OCI-LY7 (cell line): Measurements from ENCODE around the gene TNFAIP8L3. TPM values are rescaled to one million over a fixed set of nuclear protein-coding genes. Genes with fewer than 3 reads are reported as not detected.

ENCODE experiments used
- BruUV-seq: library from RNA; stranded (reverse); fragments of 400-500 nt; replicated peaks from 2 replicates; lab custom pipeline; 2021; lab: Mats Ljungman, UMichigan
- CTCF ChIA-PET: fragments of 300-600 bp; sonication (Branson Sonifier 250); formaldehyde crosslinking; loops from one replicate; lab custom pipeline; 2022; ENCODE audit warnings: antibody characterized with exemption; ENCODE audit not compliant: unreplicated experiment; lab: Charles Lee
- POLR2A ChIA-PET: fragments of 300-600 bp; sonication (Branson Sonifier 250); formaldehyde crosslinking; loops from one replicate; lab custom pipeline; 2022; ENCODE audit warnings: antibody characterized with exemption; lab: Charles Lee
- DNase-seq: peaks from one replicate; pipeline ENCODE4 v3.0.0-alpha.2; 2015; ENCODE audit warnings: low spot score
- H2AFZ ChIP-seq: fragments of 200-600 bp; sonication (generic), shearing (Covaris generic); 2 replicates; pipeline ENCODE4 v1.6.1; 2014; ENCODE audit warnings: mild to moderate bottlenecking, antibody characterized with exemption, low read length, moderate library complexity
- H3K27ac ChIP-seq: fragments of 200-600 bp; sonication (generic); 2 replicates; pipeline ENCODE4 v1.5.1; 2014; ENCODE audit warnings: mixed run types, low read depth, mild to moderate bottlenecking, moderate library complexity, low read length, inconsistent platforms; ENCODE audit not compliant: poor library complexity, severe bottlenecking
- H3K36me3 ChIP-seq: fragments of 200-600 bp; sonication (generic); 2 replicates; pipeline ENCODE4 v1.6.1; 2014; ENCODE audit warnings: mild to moderate bottlenecking, antibody characterized with exemption, low read length, moderate library complexity, mixed read lengths; ENCODE audit not compliant: insufficient read depth
- H3K4me1 ChIP-seq: fragments of 200-600 bp; sonication (generic); 2 replicates; pipeline ENCODE4 v1.5.1; 2014; ENCODE audit warnings: mild to moderate bottlenecking, low read length; ENCODE audit not compliant: insufficient read depth, poor library complexity, severe bottlenecking
- H3K4me2 ChIP-seq: fragments of 200-600 bp; sonication (generic); 2 replicates; pipeline ENCODE4 v1.6.1; 2014; ENCODE audit warnings: mild to moderate bottlenecking, low read length
- H3K4me3 ChIP-seq: fragments of 200-600 bp; sonication (generic); 2 replicates; pipeline ENCODE4 v1.5.1; 2014; ENCODE audit warnings: mild to moderate bottlenecking, low read depth, low read length; ENCODE audit not compliant: poor library complexity, severe bottlenecking
- H3K79me2 ChIP-seq: fragments of 200-600 bp; sonication (generic); 2 replicates; pipeline ENCODE4 v1.6.1; 2016; ENCODE audit warnings: low read depth, mild to moderate bottlenecking, low read length, moderate library complexity, mixed read lengths; ENCODE audit not compliant: insufficient read depth
- H3K9me2 ChIP-seq: fragments of 200-600 bp; sonication (generic); 2 replicates; pipeline ENCODE4 v1.6.1; 2016; ENCODE audit warnings: mild to moderate bottlenecking, low read length, mixed read lengths; ENCODE audit not compliant: insufficient read depth
- H3K9me3 ChIP-seq: fragments of 200-600 bp; sonication (generic); 2 replicates; pipeline ENCODE4 v1.6.1; 2014; ENCODE audit warnings: mild to moderate bottlenecking, mixed run types, low read length, mixed read lengths
- H4K20me1 ChIP-seq: fragments of 200-600 bp; sonication (generic); 2 replicates; pipeline ENCODE4 v1.6.1; 2014; ENCODE audit warnings: mild to moderate bottlenecking, antibody characterized with exemption, low read length, moderate library complexity, mixed read lengths; ENCODE audit not compliant: insufficient read depth
- EZH2phosphoT487 ChIP-seq: fragments of 200-600 bp; sonication (generic); IDR thresholded peaks from 2 replicates; pipeline ENCODE4 v1.6.1; 2018; ENCODE audit warnings: low read depth, borderline replicate concordance, mild to moderate bottlenecking, mixed run types, antibody characterized with exemption, low read length, moderate library complexity, mixed read lengths
- intact Hi-C: fragments of 100-400 bp; cut with micrococcal nuclease; formaldehyde crosslinking; loops from one replicate; pipeline ENCODE4 v1.10.0; 2022; ENCODE audit not compliant: unreplicated experiment
- total RNA-seq, 2 experiments: library from RNA; depleted of rRNA in 1 of 2; stranded (reverse); fragments of >200 nt in 1 of 2; shearing (Covaris generic) in 1 of 2; gene quantifications; 2 replicates each; pipeline ENCODE4 v1.2.3, GENCODE V29; 2014 to 2022
- TF ChIP-seq, protein P1 (sequence below): fragments of 200-600 bp; sonication (generic); conservative IDR thresholded peaks from 2 replicates; pipeline ENCODE4 v1.5.1; 2014; ENCODE audit warnings: mild to moderate bottlenecking, antibody characterized with exemption, low read length, moderate library complexity, mixed read lengths

Gene TNFAIP8L3
- total RNA-seq, 2 experiments from 2014 or later: not detected

DNA sequence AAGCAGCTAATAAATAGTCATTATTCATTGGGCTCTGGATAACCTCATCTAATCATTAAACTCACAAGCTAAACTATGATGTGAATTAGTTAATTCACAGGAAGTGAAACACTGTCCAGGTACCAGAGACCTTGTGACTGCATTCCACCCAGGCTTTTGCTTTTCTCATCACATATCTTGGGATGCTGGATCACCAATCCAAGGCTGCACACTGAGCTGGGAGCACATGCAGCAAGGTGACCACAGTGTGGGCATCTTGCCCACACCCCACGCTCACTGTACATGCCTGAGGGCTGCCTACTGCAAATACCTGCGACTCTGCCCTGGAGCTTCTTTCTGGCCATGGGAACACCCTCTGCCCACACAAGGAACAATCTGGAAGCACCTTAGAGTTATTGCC is 40.6 kb upstream of the TNFAIP8L3 start:
- TF ChIP-seq EZH2phosphoT487: no peak
- TF ChIP-seq, protein P1, sequence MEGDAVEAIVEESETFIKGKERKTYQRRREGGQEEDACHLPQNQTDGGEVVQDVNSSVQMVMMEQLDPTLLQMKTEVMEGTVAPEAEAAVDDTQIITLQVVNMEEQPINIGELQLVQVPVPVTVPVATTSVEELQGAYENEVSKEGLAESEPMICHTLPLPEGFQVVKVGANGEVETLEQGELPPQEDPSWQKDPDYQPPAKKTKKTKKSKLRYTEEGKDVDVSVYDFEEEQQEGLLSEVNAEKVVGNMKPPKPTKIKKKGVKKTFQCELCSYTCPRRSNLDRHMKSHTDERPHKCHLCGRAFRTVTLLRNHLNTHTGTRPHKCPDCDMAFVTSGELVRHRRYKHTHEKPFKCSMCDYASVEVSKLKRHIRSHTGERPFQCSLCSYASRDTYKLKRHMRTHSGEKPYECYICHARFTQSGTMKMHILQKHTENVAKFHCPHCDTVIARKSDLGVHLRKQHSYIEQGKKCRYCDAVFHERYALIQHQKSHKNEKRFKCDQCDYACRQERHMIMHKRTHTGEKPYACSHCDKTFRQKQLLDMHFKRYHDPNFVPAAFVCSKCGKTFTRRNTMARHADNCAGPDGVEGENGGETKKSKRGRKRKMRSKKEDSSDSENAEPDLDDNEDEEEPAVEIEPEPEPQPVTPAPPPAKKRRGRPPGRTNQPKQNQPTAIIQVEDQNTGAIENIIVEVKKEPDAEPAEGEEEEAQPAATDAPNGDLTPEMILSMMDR: no peak
- DNase-seq: no peak
- H3K79me2 ChIP-seq: no peaks in the 10 kb centered on the region
- ChIA-PET CTCF (no interaction called here), POLR2A (no interaction called here)
- H3K4me2 ChIP-seq: no peak overlapping the region
- H2AFZ ChIP-seq: no peak overlapping the region
- H3K27ac ChIP-seq: no peak overlapping the region
- H4K20me1 ChIP-seq: no peaks in the 10 kb centered on the region
- no peak overlapping the region for H3K4me3 ChIP-seq
- intact Hi-C loops: no loop called here
- H3K36me3 ChIP-seq: no peaks in the 10 kb centered on the region
- no TSS peak for BruUV-seq
- H3K4me1 ChIP-seq: no peaks in the 10 kb centered on the region
- no peaks in the 10 kb centered on the region for H3K9me2 ChIP-seq
- H3K9me3 ChIP-seq: no peaks in the 10 kb centered on the region

DNA sequence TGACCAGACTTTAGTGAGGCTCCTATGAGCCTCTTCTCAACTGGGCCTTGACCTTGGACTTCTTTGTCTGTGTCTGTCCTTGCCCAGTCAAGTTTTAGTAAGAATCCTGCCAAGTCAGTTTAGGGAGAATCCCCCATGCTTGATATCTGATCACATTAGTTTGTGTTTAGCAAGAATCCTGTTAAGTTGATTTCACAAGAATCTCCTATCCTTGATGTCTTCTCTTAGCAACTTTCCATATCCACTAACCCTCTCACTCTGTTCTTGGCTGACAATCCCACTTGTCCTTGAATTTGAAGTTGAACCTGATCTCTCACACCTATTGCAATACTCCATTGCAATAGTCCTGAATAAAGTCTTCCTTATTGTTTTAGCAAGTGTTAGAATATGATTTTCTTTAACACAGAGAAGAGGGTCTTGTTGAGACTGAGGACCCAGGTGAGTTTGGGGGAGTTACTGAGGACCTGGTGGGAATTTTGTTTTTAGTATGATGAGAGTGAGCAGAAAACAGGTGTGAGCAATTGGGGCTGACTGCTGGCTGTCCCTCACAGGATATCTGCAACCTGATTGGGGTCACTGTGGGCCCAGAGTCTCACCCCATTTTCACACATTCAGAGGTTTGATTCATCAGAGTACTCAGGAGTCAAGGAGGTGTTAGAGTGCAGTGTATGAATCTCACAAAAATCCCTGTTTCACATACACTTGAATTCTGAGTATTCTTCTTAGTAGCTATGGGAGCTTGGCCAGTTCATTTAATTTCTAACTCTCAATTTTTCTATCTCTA is 39.9 kb upstream of the TNFAIP8L3 start:
- intact Hi-C loops: no loop called here
- TF ChIP-seq, protein P1: no peak
- no peak for TF ChIP-seq EZH2phosphoT487
- Histone ChIP-seq H4K20me1 (no peaks in the 10 kb centered on the region), H3K79me2 (no peaks in the 10 kb centered on the region), H3K9me2 (no peaks in the 10 kb centered on the region), H3K9me3 (no peaks in the 10 kb centered on the region), H3K4me1 (no peaks in the 10 kb centered on the region), H3K27ac (no peak overlapping the region), H3K4me3 (no peak overlapping the region), H3K4me2 (no peak overlapping the region), H2AFZ (no peak overlapping the region), H3K36me3 (no peaks in the 10 kb centered on the region)
- CTCF ChIA-PET: no interaction called here
- no peak for DNase-seq
- POLR2A ChIA-PET: no interaction called here
- no TSS peak for BruUV-seq

DNA sequence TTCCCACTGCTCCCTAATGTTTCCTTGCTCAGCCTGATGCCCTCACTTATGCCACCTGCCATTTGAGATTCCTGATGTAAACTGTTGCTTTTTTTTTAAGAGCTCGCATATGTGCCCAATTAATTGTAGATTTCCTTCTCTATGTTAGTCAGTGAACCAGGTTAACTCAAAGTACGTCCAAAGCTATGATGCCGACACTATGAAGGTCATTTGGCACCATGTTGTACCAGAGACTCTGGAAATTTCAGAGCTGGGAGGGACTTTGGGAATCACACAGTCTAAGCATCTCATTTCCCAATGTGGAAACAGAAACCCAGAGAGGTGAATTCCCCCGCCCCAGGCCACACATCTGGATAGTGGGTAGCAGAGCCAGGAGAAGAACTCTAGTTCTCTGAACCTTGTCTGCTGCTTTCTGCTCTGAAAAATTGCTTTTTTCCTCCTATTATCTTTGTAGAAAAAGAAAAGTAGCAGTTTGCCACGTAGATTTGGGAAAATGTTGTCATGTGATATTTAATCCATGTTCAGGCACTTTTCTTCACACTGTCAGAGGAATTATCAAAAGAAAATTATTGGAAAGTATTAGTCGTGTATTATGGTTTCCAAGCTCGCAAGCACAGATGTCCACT is 38.5 kb upstream of the TNFAIP8L3 start:
- ChIA-PET CTCF (no interaction called here), POLR2A (interaction anchor here (0.5 kb wide), 1 partner anchor 272 kb away, joined by 3 read pairs; no protein-coding TSS in a partner anchor)
- Histone ChIP-seq H3K9me3 (no peaks in the 10 kb centered on the region), H3K79me2 (no peaks in the 10 kb centered on the region), H4K20me1 (no peaks in the 10 kb centered on the region), H3K27ac (no peak overlapping the region), H3K36me3 (no peaks in the 10 kb centered on the region), H3K4me1 (no peaks in the 10 kb centered on the region), H2AFZ (no peak overlapping the region), H3K4me3 (no peak overlapping the region), H3K9me2 (no peaks in the 10 kb centered on the region), H3K4me2 (no peak overlapping the region)
- no TSS peak for BruUV-seq
- DNase-seq: no peak
- no peak for TF ChIP-seq EZH2phosphoT487
- TF ChIP-seq, protein P1: peak; percentile 8; the same call in 1 of the 2 replicates
- intact Hi-C loops: no loop called here
